Stomach (tissue), 9 donors: Measurements from ENCODE around the gene MRPL2. TPM values are rescaled to one million over a fixed set of nuclear protein-coding genes. Genes with fewer than 3 reads are reported as not detected.

ENCODE experiments used
- DNase-seq, 2 donors: peaks; one replicate each; pipeline versions ENCODE4 v3.0.0 to v3.0.0-alpha.2; 2013 to 2019
- H3K27ac ChIP-seq, 5 donors: fragments of 200-600 bp in 4 of 5; sonication (generic) in 4 of 5; one replicate each; pipeline ENCODE4 v1.5.1; 2013 to 2019; ENCODE audit warnings: mild to moderate bottlenecking in 1 of 5, moderate library complexity in 1 of 5
- H3K27me3 ChIP-seq, 3 donors: fragments of 200-600 bp; sonication (generic); one replicate each; pipeline ENCODE4 v1.5.1; 2017 to 2019; ENCODE audit warnings: mixed run types in 1 of 3
- H3K36me3 ChIP-seq, 4 donors: fragments of 200-600 bp; sonication (generic); 1 replicate in 3 of 4; 2 replicates in 1 of 4; pipeline ENCODE4 v1.5.1; 2016 to 2019
- H3K4me1 ChIP-seq, 4 donors: fragments of 200-600 bp; sonication (generic); one replicate each; pipeline ENCODE4 v1.5.1; 2016 to 2019
- H3K4me3 ChIP-seq, 4 donors: fragments of 200-600 bp; sonication (generic) in 3 of 4; one replicate each; pipeline ENCODE4 v1.5.1; 2016 to 2019; ENCODE audit warnings: mild to moderate bottlenecking in 1 of 4
- H3K9me3 ChIP-seq, 4 donors: fragments of 200-600 bp; sonication (generic); one replicate each; pipeline ENCODE4 v1.5.1; 2016 to 2019
- CTCF ChIP-seq, 7 experiments: fragments of 450-650 bp in 4 of 7; fragments of 200-600 bp in 3 of 7; sonication (generic) in 3 of 7; IDR thresholded peaks; one replicate each; pipeline ENCODE4 v1.5.1; 2016 to 2019; ENCODE audit warnings: antibody characterized with exemption in 7 of 7, control low read depth in 2 of 7, mild to moderate bottlenecking in 1 of 7
- EP300 ChIP-seq: sonication (generic); formaldehyde crosslinking; IDR thresholded peaks from one replicate; pipeline ENCODE4 v1.6.1; 2017; ENCODE audit warnings: antibody characterized with exemption
- POLR2A ChIP-seq, 4 donors: fragments of 450-650 bp; IDR thresholded peaks; one replicate each; pipeline ENCODE4 v1.6.1; 2016; ENCODE audit warnings: antibody characterized with exemption in 4 of 4, control low read depth in 2 of 4, mild to moderate bottlenecking in 1 of 4, moderate library complexity in 1 of 4
- POLR2AphosphoS5 ChIP-seq, 3 donors: sonication (generic); formaldehyde crosslinking; IDR thresholded peaks; one replicate each; pipeline ENCODE4 v1.6.1; 2016; ENCODE audit warnings: antibody characterized with exemption in 3 of 3
- WGBS, 5 donors: extraction: QIAGEN DNeasy Blood & Tissue Kit in 3 of 5; methylation state at CpG; one replicate each; pipeline versions ENCODE4 v1.1.5 to v1.1.7; 2013 to 2018; 5-methylcytosine and 5-hydroxymethylcytosine counted together
- intact Hi-C: fragments of 100-400 bp; cut with DNase I; formaldehyde crosslinking; loops from one replicate; pipeline ENCODE4 v1.15.1; 2023; ENCODE audit warnings: low total_unique reads
- polyA plus RNA-seq, 3 donors: library from polyadenylated mRNA; stranded (reverse); fragments of 200-250 nt; gene quantifications; one replicate each; pipeline ENCODE4 v1.2.3, GENCODE V29; 2013
- total RNA-seq, 5 donors: library from RNA; depleted of rRNA; stranded (reverse); fragments of >200 nt; gene quantifications; one replicate each; pipeline versions ENCODE4 v1.1.0 to v1.2.3, GENCODE V29; 2014 to 2016
- donor health status: healthy with polysubstance abuse.
- donor health status: Bipolar disorder and iron deficiency.
- donor health status: healthy.

The MRPL2 gene
- total and polyA plus RNA-seq, 8 donors: 3.5 to 74.8 (median 19.6) TPM

- no peaks in the 10 kb centered on the region for H3K36me3 ChIP-seq
- H3K4me1 ChIP-seq: peaks cover 20 to 48% (median 39%) of the 10 kb centered on the region in 4 donors
- peak; percentile 35 to 79 for DNase-seq
- no peaks in the 10 kb centered on the region for H3K27me3 ChIP-seq
- intact Hi-C loops: no loop called here
- WGBS, 5 donors: 19 to 41% (median 25%) methylated on average over 8 of the region's 8 CpGs
- TF ChIP-seq POLR2AphosphoS5 (IDR thresholded peaks at IDR 0.05): no peak
- TF ChIP-seq POLR2A (IDR thresholded peaks at IDR 0.05): no peak
- TF ChIP-seq EP300: no peak
- TF ChIP-seq CTCF (IDR thresholded peaks at IDR 0.05): no peak
- H3K4me3 ChIP-seq: no peak overlapping the region
- H3K27ac ChIP-seq: peak overlapping the region; percentile 37 to 78 (median 67)
- no peaks in the 10 kb centered on the region for H3K9me3 ChIP-seq
Measured at GRCh38 chr6:43096451-43097097, 37.3 kb upstream of the MRPL2 start.

GRCh38 chr6:43095939-43096338 lies 36.7 kb upstream of the MRPL2 start:
- Histone ChIP-seq H3K27ac (peak overlapping the region; percentile 31 to 78 (median 67)), H3K27me3 (no peaks in the 10 kb centered on the region), H3K9me3 (no peaks in the 10 kb centered on the region), H3K36me3 (no peaks in the 10 kb centered on the region), H3K4me1 (peaks cover 20 to 48% (median 39%) of the 10 kb centered on the region in 4 donors), H3K4me3 (no peak overlapping the region)
- DNase-seq: no peak
- intact Hi-C loops: no loop called here
- 24 to 46% (median 32%) methylated on average over 7 of the region's 7 CpGs for WGBS, 5 donors
- TF ChIP-seq POLR2AphosphoS5 (IDR thresholded peaks at IDR 0.05) (no peak), EP300 (no peak), CTCF (IDR thresholded peaks at IDR 0.05) (no peak), POLR2A (IDR thresholded peaks at IDR 0.05) (no peak)

GRCh38 chr6:43093436-43094289 lies 34.4 kb upstream of the MRPL2 start:
- Histone ChIP-seq H3K9me3 (no peaks in the 10 kb centered on the region), H3K4me1 (peaks cover 30 to 66% (median 49%) of the 10 kb centered on the region in 4 donors), H3K27ac (peak overlapping the region; percentile 28 to 78 (median 68)), H3K36me3 (no peaks in the 10 kb centered on the region), H3K27me3 (no peaks in the 10 kb centered on the region), H3K4me3 (peak overlapping the region; percentile 39 to 46 (median 44))
- intact Hi-C loops: no loop called here
- DNase-seq: peak; percentile 34 to 54
- TF ChIP-seq POLR2AphosphoS5 (IDR thresholded peaks at IDR 0.05) (peak in 1 of 3 donors; percentile 22), CTCF (IDR thresholded peaks at IDR 0.05) (no peak)
- WGBS, 5 donors: 35 to 44% (median 37%) methylated on average over 9 of the region's 9 CpGs

GRCh38 chr6:43092635-43093034 lies 33.4 kb upstream of the MRPL2 start:
- intact Hi-C loops: no loop called here
- Histone ChIP-seq H3K27ac (no peak overlapping the region), H3K36me3 (no peaks in the 10 kb centered on the region), H3K27me3 (no peaks in the 10 kb centered on the region), H3K4me3 (no peak overlapping the region), H3K4me1 (peaks cover 27 to 58% (median 46%) of the 10 kb centered on the region in 4 donors), H3K9me3 (no peaks in the 10 kb centered on the region)
- TF ChIP-seq EP300: no peak
- TF ChIP-seq POLR2A (IDR thresholded peaks at IDR 0.05): no peak
- no peak for TF ChIP-seq POLR2AphosphoS5 (IDR thresholded peaks at IDR 0.05)
- TF ChIP-seq CTCF (IDR thresholded peaks at IDR 0.05): no peak
- DNase-seq: no peak
